DMS153 treated with DMSO at 0.1 percent for 48 hours (cell line): Measurements from ENCODE around the gene MRPL30.
"Not testable (repeated sequence)": the region's sequence is repeated elsewhere in the genome, so short reads cannot be mapped to it uniquely, and the experiment has no call there.

Experiments used
- DNase-seq: peaks from one replicate; lab custom pipeline; 2025; ENCODE audit not compliant: unreplicated experiment; lab: John Stamatoyannopoulos, UW

MRPL30 gene

GRCh38 chr2:99183025-99183424 is 2.0 kb downstream of the MRPL30 start:
- no peak for DNase-seq

- DNase-seq: no peak
Measured at GRCh38 chr2:99184811-99185210, 3.8 kb downstream of the MRPL30 start.

GRCh38 chr2:99187011-99187410 is 6.0 kb downstream of the MRPL30 start:
- no peak for DNase-seq

GRCh38 chr2:99188357-99188756 is 7.4 kb downstream of the MRPL30 start:
- DNase-seq: no peak

- no peak for DNase-seq
Measured at GRCh38 chr2:99190548-99190947, 9.6 kb downstream of the MRPL30 start.

GRCh38 chr2:99192364-99192763 is 11.4 kb downstream of the MRPL30 start:
- not testable (repeated sequence) for DNase-seq

- DNase-seq: no peak
Measured at GRCh38 chr2:99198103-99198841, 17.3 kb downstream of the MRPL30 start.

- no peak for DNase-seq
Measured at GRCh38 chr2:99200076-99200800, 19.3 kb downstream of the MRPL30 start.

GRCh38 chr2:99201959-99202678 is 21.1 kb downstream of the MRPL30 start:
- DNase-seq: no peak

GRCh38 chr2:99205491-99205890 is 24.5 kb downstream of the MRPL30 start:
- DNase-seq: no peak

- no peak for DNase-seq
Measured at GRCh38 chr2:99216096-99216495, 35.1 kb downstream of the MRPL30 start.

GRCh38 chr2:99217929-99218501 is 37.0 kb downstream of the MRPL30 start:
- DNase-seq: no peak

GRCh38 chr2:99233177-99233576 is 52.2 kb downstream of the MRPL30 start:
- not testable (repeated sequence) for DNase-seq

- DNase-seq: no peak
Measured at GRCh38 chr2:99238599-99238998, 57.6 kb downstream of the MRPL30 start.

- DNase-seq: no peak
Measured at GRCh38 chr2:99240431-99240830, 59.4 kb downstream of the MRPL30 start.

- no peak for DNase-seq
Measured at GRCh38 chr2:99242151-99242550, 61.2 kb downstream of the MRPL30 start.
